Activated T-helper 2 cell treated with anti-CD3 and anti-CD28 coated beads, Interferon-gamma antibody, Interleukin-2, Interleukin-4, amounts not matched to agents 10 μg/mL and 5 μg/mL and 100 μg/mL, durations not matched to agents 14 hours and 24 hours and 36 hours (primary cell): ENCODE measurements around the gene BCAS4. TPM values are rescaled to one million over a fixed set of nuclear protein-coding genes. Genes with fewer than 3 reads are reported as not detected.
A peak's percentile ranks its signal among the peaks of the same experiment; 100 is the strongest.
"Not testable (repeated sequence)": the region's sequence is repeated elsewhere in the genome, so short reads cannot be mapped to it uniquely, and the experiment has no call there.

Experiments used
- DNase-seq: peaks from one replicate; pipeline ENCODE4 v3.0.0; 2021; ENCODE audit warnings: low spot score
- H3K27ac Mint-ChIP-seq: one replicate; pipeline ENCODE4 v1.8.0; 2021; ENCODE audit warnings: mixed read lengths
- H3K27me3 Mint-ChIP-seq: one replicate; pipeline ENCODE4 v1.8.0; 2021; ENCODE audit warnings: low read depth, mixed read lengths
- H3K36me3 Mint-ChIP-seq: one replicate; pipeline ENCODE4 v1.8.0; 2021; ENCODE audit warnings: low read depth, mixed read lengths
- H3K4me1 Mint-ChIP-seq: one replicate; pipeline ENCODE4 v1.8.0; 2021; ENCODE audit warnings: low read depth, mixed read lengths
- H3K4me3 Mint-ChIP-seq: one replicate; pipeline ENCODE4 v1.8.0; 2021; ENCODE audit warnings: low read depth, mild to moderate bottlenecking, moderate library complexity, mixed read lengths
- H3K9me3 Mint-ChIP-seq: one replicate; pipeline ENCODE4 v1.8.0; 2021; ENCODE audit warnings: mixed read lengths
- intact Hi-C: fragments of 100-400 bp; cut with micrococcal nuclease; formaldehyde crosslinking; loops from one replicate; pipeline ENCODE4 v1.15.1; 2023
- total RNA-seq: library from RNA; stranded (reverse); gene quantifications from 2 replicates; pipeline ENCODE4 v1.2.3, GENCODE V29; 2022

Gene BCAS4
- total RNA-seq, 1 donor from 2014 or later, result 8.7 TPM

DNA sequence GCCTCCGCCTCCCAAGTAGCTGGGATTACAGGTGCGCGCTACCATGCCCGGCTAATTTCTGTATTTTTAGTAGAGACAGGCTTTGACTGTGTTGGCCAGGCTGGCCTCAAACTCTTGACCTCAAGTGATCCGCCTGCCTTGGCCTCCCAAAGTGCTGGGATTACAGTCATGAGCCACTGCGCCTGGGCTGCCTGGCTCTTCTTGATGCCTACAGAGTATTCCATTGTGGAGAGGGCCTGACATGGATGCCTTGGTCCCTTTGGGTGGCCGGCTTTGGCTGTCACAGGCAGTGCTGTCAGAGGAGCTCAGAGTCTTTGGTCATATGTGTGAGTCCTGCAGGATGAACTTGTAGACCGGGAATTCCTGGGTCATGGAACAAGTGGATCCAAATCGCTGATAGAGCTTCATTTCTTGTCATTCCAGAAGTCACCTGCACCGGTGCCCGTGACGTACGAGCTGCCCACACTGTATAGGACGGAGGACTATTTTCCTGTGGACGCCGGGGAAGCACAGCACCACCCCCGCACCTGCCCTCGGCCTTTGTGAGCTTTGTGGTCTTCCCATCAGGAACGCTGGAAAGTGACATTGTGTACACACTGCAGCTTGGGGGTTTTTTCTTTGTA is 81.3 kb downstream of the BCAS4 start:
- H3K27ac Mint-ChIP-seq, result no peak overlapping the region
- no peaks in the 10 kb centered on the region for H3K27me3 Mint-ChIP-seq
- DNase-seq, result no peak
- intact Hi-C loops, result no loop called here
- no peaks in the 10 kb centered on the region for H3K4me1 Mint-ChIP-seq
- no peaks in the 10 kb centered on the region for H3K9me3 Mint-ChIP-seq
- H3K36me3 Mint-ChIP-seq, result no peaks in the 10 kb centered on the region
- no peak overlapping the region for H3K4me3 Mint-ChIP-seq

DNA sequence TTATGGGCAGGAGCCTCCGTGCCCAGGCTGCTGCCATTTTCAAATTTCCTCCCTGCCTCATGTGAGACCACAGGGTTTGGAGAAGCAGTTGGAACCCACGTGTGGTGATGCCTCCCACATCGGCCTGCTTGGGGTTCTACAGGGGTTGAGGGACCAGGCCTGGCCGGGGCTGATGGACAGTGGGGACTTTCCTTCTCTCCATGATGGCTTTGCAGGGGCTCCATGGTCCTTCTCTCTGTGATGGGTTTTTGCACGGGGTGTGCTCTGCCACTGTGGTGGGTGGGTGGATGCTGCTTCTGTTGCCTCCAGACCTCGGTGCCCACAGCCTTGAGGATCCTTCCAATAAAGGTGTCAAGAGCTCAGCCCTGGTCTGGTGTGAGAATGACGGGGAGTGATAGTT is 82.0 kb downstream of the BCAS4 start:
- no peak for DNase-seq
- intact Hi-C loops, result no loop called here
- no peaks in the 10 kb centered on the region for H3K4me1 Mint-ChIP-seq
- H3K4me3 Mint-ChIP-seq, result no peak overlapping the region
- no peaks in the 10 kb centered on the region for H3K9me3 Mint-ChIP-seq
- H3K27me3 Mint-ChIP-seq, result no peaks in the 10 kb centered on the region
- no peak overlapping the region for H3K27ac Mint-ChIP-seq
- H3K36me3 Mint-ChIP-seq, result no peaks in the 10 kb centered on the region

DNA sequence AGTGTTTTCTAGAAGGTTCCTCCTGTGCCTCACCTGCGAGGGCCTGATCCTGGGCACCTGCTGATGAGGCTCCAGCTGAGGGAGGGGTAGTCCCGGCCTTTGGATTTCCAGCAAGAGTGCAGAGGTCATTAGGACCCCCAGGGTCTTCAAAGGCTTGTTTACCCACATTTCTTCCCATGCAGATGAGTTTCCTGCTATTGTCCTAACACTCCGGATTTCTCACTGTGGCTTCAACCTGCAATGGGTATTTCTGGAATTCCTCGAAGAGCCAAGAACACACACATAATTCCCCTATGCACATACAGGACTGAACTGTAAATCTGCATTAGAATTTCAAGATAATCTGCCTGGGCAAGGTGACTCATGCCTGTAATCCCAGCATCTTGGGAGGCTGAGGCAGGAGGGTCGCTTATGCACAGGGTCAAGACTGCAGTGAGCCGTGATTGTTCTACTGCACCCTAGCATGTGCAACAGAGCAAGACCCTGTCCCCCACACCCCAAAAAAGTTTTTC is 82.4 kb downstream of the BCAS4 start:
- no peaks in the 10 kb centered on the region for H3K9me3 Mint-ChIP-seq
- DNase-seq, result no peak
- H3K27me3 Mint-ChIP-seq, result no peaks in the 10 kb centered on the region
- intact Hi-C loops, result no loop called here
- no peaks in the 10 kb centered on the region for H3K4me1 Mint-ChIP-seq
- no peaks in the 10 kb centered on the region for H3K36me3 Mint-ChIP-seq
- H3K27ac Mint-ChIP-seq, result no peak overlapping the region
- no peak overlapping the region for H3K4me3 Mint-ChIP-seq

DNA sequence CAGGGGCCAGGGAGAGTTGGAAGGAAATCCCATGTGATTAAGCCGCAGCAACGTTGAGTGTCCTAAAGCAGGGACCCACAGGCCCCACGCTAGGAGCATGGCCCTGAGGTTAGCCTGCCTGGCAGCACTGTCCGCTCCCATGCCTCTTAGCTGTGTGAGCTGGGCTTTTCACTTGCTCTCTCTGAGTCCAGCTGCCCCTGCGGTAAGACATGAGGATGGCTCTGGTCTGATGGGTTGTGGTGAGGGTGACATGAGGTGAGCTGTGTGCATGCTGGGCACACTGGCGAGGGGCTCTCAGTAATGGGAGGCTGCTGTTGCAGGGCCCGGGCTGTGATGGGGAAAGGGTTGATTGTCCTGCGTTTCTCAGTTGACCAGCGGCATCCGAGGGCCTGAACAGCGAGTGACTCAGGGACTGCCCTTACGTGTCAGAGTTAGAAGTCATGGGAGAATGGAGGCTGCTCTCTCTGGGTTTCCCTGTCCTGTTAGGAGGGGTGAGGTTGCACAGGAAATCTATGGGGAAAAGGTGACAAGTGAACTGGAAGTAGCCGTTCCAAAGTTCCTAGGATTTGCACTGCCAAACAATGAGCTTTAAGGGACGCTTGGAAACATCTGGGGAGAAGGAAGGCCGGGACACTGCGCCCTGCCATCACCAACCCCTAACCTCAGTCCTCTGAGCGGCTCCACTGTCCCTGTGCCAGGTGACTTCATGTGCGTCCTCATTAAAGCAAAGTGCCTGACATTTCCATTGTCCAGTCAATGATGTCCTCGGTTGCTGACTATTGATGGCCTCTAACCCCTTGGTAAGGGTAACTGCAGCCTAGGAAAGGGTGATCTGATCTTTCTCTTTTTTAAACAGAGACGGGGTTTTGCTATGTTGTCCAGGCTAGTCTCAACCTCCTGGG is 85.0 kb downstream of the BCAS4 start:
- no peaks in the 10 kb centered on the region for H3K36me3 Mint-ChIP-seq
- H3K4me1 Mint-ChIP-seq, result no peaks in the 10 kb centered on the region
- no peak overlapping the region for H3K27ac Mint-ChIP-seq
- intact Hi-C loops, result no loop called here
- no peak for DNase-seq
- no peaks in the 10 kb centered on the region for H3K9me3 Mint-ChIP-seq
- no peaks in the 10 kb centered on the region for H3K27me3 Mint-ChIP-seq
- H3K4me3 Mint-ChIP-seq, result no peak overlapping the region

DNA sequence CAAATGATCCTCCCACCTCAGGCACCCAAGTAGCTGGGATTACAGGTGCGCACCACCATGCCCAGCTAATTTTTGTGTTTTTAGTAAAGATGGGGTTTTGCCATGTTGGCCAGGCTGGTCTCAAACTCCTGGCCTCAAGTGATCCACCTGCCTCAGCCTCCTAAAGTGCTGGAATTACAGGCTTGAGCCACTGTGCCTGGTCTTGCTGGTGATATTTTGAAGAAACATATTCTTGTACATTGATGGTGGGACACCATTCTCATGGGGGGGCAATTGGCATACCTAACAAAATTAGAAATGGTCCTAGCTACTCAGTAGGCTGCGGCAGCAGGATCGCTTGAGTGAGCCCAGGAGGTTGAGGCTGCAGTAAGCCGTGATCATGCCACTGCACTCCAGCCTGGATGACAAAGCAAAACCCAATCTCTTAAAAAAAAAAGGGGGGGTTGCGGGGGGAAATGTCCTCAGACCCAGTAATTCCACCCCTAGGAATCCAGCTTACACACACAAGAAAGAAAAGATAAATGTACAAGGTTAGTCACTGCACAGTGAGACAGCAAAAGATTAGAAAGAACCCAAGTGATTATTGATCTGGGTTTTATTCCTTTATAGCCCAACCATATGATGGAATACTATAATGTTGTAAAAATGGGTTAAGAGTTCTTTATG is 87.0 kb downstream of the BCAS4 start:
- H3K9me3 Mint-ChIP-seq, H3K36me3 Mint-ChIP-seq, DNase-seq, H3K27ac Mint-ChIP-seq, intact Hi-C loops, H3K4me1 Mint-ChIP-seq, H3K4me3 Mint-ChIP-seq, H3K27me3 Mint-ChIP-seq: not testable (repeated sequence)

DNA sequence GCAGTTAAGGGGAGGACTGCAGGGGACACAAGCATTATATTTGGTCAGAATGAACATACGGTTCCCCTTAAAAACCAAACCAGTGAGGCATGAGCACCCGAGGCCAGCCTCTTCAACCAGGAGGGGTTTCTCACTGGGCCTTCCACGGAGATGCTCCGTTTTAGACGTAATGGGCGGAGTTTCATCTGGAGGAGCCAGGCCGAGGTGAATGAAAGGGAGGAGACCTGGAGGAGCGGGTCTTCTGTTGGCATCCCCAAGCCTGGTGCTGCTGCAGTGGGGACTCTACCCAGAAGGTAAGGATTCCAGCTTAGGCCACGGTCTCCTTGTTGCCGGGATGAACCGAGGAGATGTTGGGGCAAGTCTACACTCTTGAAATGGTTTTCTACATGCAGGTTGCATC is 89.0 kb downstream of the BCAS4 start:
- Mint-ChIP-seq H3K27ac (no peak overlapping the region), H3K4me1 (no peaks in the 10 kb centered on the region), H3K4me3 (no peak overlapping the region), H3K36me3 (peaks cover 17% of the 10 kb centered on the region), H3K9me3 (no peaks in the 10 kb centered on the region), H3K27me3 (no peaks in the 10 kb centered on the region)
- intact Hi-C loops, result no loop called here
- DNase-seq, result no peak

DNA sequence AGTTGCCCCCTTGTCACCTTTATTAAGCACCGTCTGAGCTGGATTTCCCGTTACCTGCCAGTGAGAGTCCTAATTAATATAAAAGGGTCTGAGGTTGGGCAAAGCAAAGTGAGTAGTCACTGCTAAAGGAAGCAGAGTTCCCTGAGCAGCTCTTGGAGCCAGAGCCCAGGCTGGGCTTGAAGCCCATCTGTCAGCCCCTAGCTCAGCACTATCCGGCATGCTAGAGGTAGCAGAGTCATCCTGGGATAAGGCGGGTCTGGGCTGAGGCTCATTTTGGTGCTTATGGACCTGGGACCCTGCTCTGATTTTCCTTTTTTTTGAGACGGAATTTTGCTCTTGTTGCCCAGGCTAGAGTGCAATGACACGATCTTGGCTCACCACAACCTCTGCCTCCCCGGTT is 90.2 kb downstream of the BCAS4 start:
- no peak for DNase-seq

GRCh38 chr20:50885781-50886180 is 90.9 kb downstream of the BCAS4 start:
- no peak for DNase-seq
- Mint-ChIP-seq H3K27ac (no peak overlapping the region), H3K27me3 (no peaks in the 10 kb centered on the region), H3K4me3 (no peak overlapping the region), H3K36me3 (peaks cover 34% of the 10 kb centered on the region), H3K4me1 (no peaks in the 10 kb centered on the region), H3K9me3 (no peaks in the 10 kb centered on the region)
- intact Hi-C loops, result no loop called here

More for the DNA sequence above, 90.2 kb downstream of the BCAS4 start:
- Mint-ChIP-seq H3K4me1 (no peaks in the 10 kb centered on the region), H3K27ac (no peak overlapping the region), H3K4me3 (no peak overlapping the region), H3K27me3 (no peaks in the 10 kb centered on the region), H3K36me3 (peaks cover 29% of the 10 kb centered on the region), H3K9me3 (no peaks in the 10 kb centered on the region)
- intact Hi-C loops, result no loop called here

DNA sequence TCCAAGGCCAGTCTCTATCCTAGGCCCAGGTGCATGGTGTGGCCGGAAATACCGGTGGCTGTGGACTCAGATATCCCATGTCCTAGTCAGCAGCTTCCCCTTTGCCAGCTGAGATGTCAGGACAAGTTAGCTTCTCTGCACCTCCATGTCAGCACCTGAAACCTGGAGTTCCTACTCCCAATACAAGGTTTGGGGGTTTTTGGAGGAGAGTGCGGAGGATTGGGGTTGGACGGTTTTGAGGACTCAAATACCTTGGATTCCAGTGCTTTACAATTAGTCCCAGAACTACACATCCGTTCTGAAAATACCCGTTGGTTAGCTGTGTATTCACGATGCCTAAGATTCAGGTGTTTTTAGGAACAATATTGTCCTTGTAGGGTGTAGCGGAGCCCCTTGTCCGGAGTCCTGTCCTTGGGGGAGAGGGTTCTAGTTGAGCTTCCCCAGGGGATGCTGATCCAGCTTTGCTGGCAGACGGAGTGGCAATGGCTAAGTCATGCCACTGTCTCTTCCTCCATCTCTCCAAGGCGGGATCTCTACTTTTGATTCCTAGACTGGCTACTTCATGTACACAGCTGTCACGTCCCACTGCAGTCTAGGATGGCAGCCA is 91.4 kb downstream of the BCAS4 start:
- Mint-ChIP-seq H3K36me3 (peaks cover 39% of the 10 kb centered on the region), H3K9me3 (no peaks in the 10 kb centered on the region), H3K27me3 (no peaks in the 10 kb centered on the region), H3K4me3 (no peak overlapping the region), H3K27ac (no peak overlapping the region), H3K4me1 (no peaks in the 10 kb centered on the region)
- no peak for DNase-seq
- intact Hi-C loops, result no loop called here

- Mint-ChIP-seq H3K4me1 (peaks cover 7% of the 10 kb centered on the region), H3K27ac (no peak overlapping the region), H3K4me3 (no peak overlapping the region), H3K9me3 (no peaks in the 10 kb centered on the region), H3K27me3 (no peaks in the 10 kb centered on the region), H3K36me3 (peaks cover 52% of the 10 kb centered on the region)
- intact Hi-C loops, result no loop called here
- DNase-seq, result no peak
Measured at GRCh38 chr20:50887576-50887975, 92.7 kb downstream of the BCAS4 start.

GRCh38 chr20:50891138-50891537 is 96.3 kb downstream of the BCAS4 start:
- Mint-ChIP-seq H3K4me3 (no peak overlapping the region), H3K27ac (no peak overlapping the region)
- intact Hi-C loops, result no loop called here

DNA sequence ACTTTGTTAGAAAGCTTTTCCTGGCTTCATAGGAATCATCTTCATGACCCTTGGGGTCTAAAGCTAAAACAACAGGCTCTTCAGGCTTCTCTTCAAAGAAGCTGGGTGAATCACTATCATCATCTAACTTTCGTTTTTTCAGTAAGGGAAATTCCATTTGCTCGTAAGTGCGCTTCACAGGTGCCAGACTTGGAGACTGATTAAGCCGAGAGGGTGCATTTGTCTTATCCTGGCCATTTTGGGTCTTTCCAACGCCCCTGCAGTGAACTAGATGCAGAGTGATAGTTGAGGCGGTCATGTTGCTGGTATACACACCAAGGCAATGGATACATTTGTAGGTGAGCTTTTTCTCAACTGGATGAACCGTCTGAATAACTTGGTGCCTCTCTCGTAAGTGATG is 97.5 kb downstream of the BCAS4 start:
- Mint-ChIP-seq H3K4me3 (no peak overlapping the region), H3K27ac (peak overlapping the region; percentile 31), H3K27me3 (no peaks in the 10 kb centered on the region), H3K4me1 (peaks cover 9% of the 10 kb centered on the region), H3K9me3 (no peaks in the 10 kb centered on the region), H3K36me3 (peaks cover 86% of the 10 kb centered on the region)
- intact Hi-C loops, result no loop called here
- DNase-seq, result no peak

More at GRCh38 chr20:50891138-50891537, 96.3 kb downstream of the BCAS4 start:
- Mint-ChIP-seq H3K9me3 (no peaks in the 10 kb centered on the region), H3K4me1 (peaks cover 7% of the 10 kb centered on the region), H3K36me3 (peaks cover 80% of the 10 kb centered on the region), H3K27me3 (no peaks in the 10 kb centered on the region)
- no peak for DNase-seq
